Measurements from ENCODE around the gene ACTR3. TPM values are rescaled to one million over a fixed set of nuclear protein-coding genes. Genes with fewer than 3 reads are reported as not detected.

Gene ACTR3
- total and polyA plus RNA-seq, 2 of the 8 experiments (the other 6 are each of a cell fraction or from before 2014, with no cell fraction given), result 51.7 to 184 TPM

DNA sequence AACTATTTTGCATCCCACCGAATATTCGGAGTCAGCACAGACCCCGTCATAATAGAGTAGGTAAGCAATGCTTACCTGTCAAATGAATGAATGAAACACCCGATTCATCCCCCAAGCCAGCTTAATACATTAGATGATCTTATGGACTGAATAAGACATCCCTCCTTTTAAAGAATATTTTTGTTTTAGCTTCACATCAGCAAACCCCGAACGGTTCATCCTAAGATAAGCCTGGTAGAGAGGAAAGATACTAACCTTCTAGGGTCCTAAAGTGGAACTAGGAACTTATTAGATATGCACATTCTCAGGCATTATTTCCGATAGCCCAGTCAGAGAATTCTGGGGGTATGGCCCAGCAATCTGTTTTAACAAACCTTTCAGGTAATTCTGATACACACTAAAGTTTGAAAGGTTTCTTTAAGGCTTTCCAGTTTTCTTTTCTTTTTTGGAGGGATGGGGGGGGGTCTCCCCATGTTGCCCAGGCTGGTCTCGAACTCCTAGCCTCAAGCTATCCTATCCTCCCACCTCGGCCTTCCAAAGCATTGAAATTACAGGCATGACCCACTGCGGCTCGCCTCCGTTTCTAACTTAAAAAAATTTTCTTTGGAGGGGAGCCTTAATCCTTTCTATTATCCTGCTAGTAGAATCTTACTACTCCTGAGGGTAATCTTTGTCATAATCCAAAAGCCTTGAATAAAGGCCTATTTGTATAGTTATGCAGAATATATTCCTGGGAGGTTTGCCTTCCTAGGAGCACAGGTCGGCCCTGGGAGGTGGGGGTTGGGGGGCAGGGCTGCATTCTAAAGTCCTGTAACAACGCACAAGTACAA, 1.0 kb upstream of the ACTR3 start:
- no peak overlapping the region for H2AK5ac ChIP-seq (ENCODE audit: low read depth, low read length)
- peak overlapping the region; percentile 98; the same call in 1 of the 2 replicates for H2BK12ac ChIP-seq (ENCODE audit: low read depth, low read length)
- no peaks in the 10 kb centered on the region for H3K27me3 ChIP-seq (replicated peaks in 1 of 4; ENCODE audit: control insufficient read depth in 3 of 4, extremely low read depth in 1 of 4, insufficient read depth in 3 of 4, low read length in 3 of 4)
- peak overlapping the region; percentile 98 for H2BK5ac ChIP-seq (ENCODE audit: low read depth, low read length)
- POLR2A ChIA-PET (ENCODE audit: partially characterized antibody), result interaction anchor here (0.7 to 4.1 kb wide), 19 partner anchors 8 to 159 kb away, joined by 3 to 50 read pairs (median 4); partner anchors contain the start of gene SLC35F5
- WGBS, 2 experiments (ENCODE audit: extremely low coverage in 1 of 2, insufficient coverage in 1 of 2, insufficient read length in 1 of 2, insufficient replicate concordance in 2 of 2, low coverage in 1 of 2, low lambda C conversion rate in 2 of 2, missing lambda C conversion rate in 1 of 2), result 38% methylated on average over 14 of the region's 14 CpGs; no CpG with 5 or more reads in 1 of the 2 experiments
- H2AFZ ChIP-seq (ENCODE audit: low read length), result no peak overlapping the region
- H3K36me3 ChIP-seq (ENCODE audit: control insufficient read depth in 2 of 4, insufficient read depth in 4 of 4, low read length in 3 of 4), result no peaks in the 10 kb centered on the region
- H4K5ac ChIP-seq (ENCODE audit: insufficient read length, low read depth, low read length), result peak overlapping the region; percentile 82
- FAIRE-seq (peak; percentile 63), DNase-seq (ENCODE audit: low read depth in 1 of 2, low spot score in 2 of 2) (no peak)
- peaks cover 4% of the 10 kb centered on the region for H3K23me2 ChIP-seq (ENCODE audit: low read depth, low read length)
- peak overlapping the region; percentile 94 to 97 (median 96) for H3K9ac ChIP-seq (replicated peaks in 1 of 4; ENCODE audit: extremely low read depth in 1 of 4, low read depth in 3 of 4, low read length in 3 of 4)
- H3K4me3 ChIP-seq (ENCODE audit: extremely low read depth in 1 of 4, insufficient read depth in 2 of 4, low read depth in 3 of 4, low read length in 4 of 4), result peak overlapping the region; percentile 64 to 95 (median 80)
- CTCF ChIA-PET (ENCODE audit: partially characterized antibody), result interaction anchor here (0.6 to 1.4 kb wide), 3 partner anchors 10 to 113 kb away, joined by 3 to 4 read pairs (median 3); no protein-coding TSS in a partner anchor
- H3K9me3 ChIP-seq (ENCODE audit: insufficient read depth in 2 of 2, low read depth in 1 of 2, low read length in 1 of 2), result no peaks in the 10 kb centered on the region
- H4K8ac ChIP-seq (ENCODE audit: extremely low read depth, insufficient read depth, low read length), result 0 out of 2 replicates have a peak overlapping the region, but pooled peaks have one; percentile 97
- peak overlapping the region; percentile 96; the same call in 1 of the 2 replicates for H3K18ac ChIP-seq (ENCODE audit: extremely low read depth, low read length)
- no peak overlapping the region for H2BK120ac ChIP-seq (replicated peaks; ENCODE audit: low read depth, low read length)
- no peak overlapping the region for H3K14ac ChIP-seq (ENCODE audit: insufficient read length)
- no peak overlapping the region for H2BK20ac ChIP-seq (ENCODE audit: low read length)
- no peak overlapping the region for H2BK15ac ChIP-seq (ENCODE audit: low read length)
- peak overlapping the region; percentile 36 for H4K91ac ChIP-seq (replicated peaks; ENCODE audit: insufficient read length, low read length)
- peak overlapping the region; percentile 93 for H3K27ac ChIP-seq (ENCODE audit: low read depth, low read length)
- peak overlapping the region; percentile 78 to 89 for H3K4me2 ChIP-seq (ENCODE audit: insufficient read depth in 1 of 2, low read depth in 2 of 2, low read length in 2 of 2)
- H3K79me2 ChIP-seq (ENCODE audit: control insufficient read depth in 1 of 2, insufficient read depth in 2 of 2, low read length in 2 of 2), result peaks cover 0 to 37% of the 10 kb centered on the region in 2 experiments; a peak in 2 of 4 replicates
- H3K4me1 ChIP-seq (replicated peaks in 1 of 4; ENCODE audit: control insufficient read depth in 3 of 4, insufficient read depth in 4 of 4, low read length in 3 of 4), result peaks cover 0 to 10% (median 2%) of the 10 kb centered on the region in 4 experiments; a peak in 2 of 7 replicates
- no peak overlapping the region for H3K23ac ChIP-seq (ENCODE audit: insufficient read length)
- peaks cover 0 to 6% of the 10 kb centered on the region in 2 experiments for H4K20me1 ChIP-seq (replicated peaks in 1 of 2; ENCODE audit: control insufficient read depth in 1 of 2, insufficient read depth in 2 of 2, low read length in 2 of 2)
- no peaks in the 10 kb centered on the region; the same call in 1 of the 2 replicates for H3K79me1 ChIP-seq (ENCODE audit: low read depth, low read length)
- no peak overlapping the region for H3K56ac ChIP-seq (replicated peaks; ENCODE audit: insufficient read length, low read depth, low read length)
- peak overlapping the region; percentile 46 for H3K4ac ChIP-seq (replicated peaks; ENCODE audit: insufficient read length, low read depth, low read length)
- no peak for TF ChIP-seq SP1 (IDR thresholded peaks at IDR 0.05; ENCODE audit: low read depth, low read length)
- TF ChIP-seq EZH2 (IDR thresholded peaks at IDR 0.05; ENCODE audit: low read depth, low read length, severe bottlenecking), result no peak
- TF ChIP-seq YY1 (IDR thresholded peaks at IDR 0.05; ENCODE audit: low read depth, low read length), result no peak
- no peak for TF ChIP-seq JUN (IDR thresholded peaks at IDR 0.05; ENCODE audit: low read depth, low read length)
- no peak; the same call in 1 of the 2 replicates for TF ChIP-seq SP4 (IDR thresholded peaks at IDR 0.05; ENCODE audit: low read length)
